GM19324 (cell line): ENCODE measurements around the gene RAB11B.
A peak's percentile ranks its signal among the peaks of the same experiment; 100 is the strongest.
"Not testable (repeated sequence)": the region's sequence is repeated elsewhere in the genome, so short reads cannot be mapped to it uniquely, and the experiment has no call there.

Experiments
- ATAC-seq: cut with Tn5 transposase; IDR thresholded peaks from one replicate; pipeline ENCODE4 v1.9.1; 2021; ENCODE audit warnings: mild to moderate bottlenecking, moderate library complexity; ENCODE audit not compliant: unreplicated experiment, low FRiP score

The RAB11B gene

GRCh38 chr19:8389891-8390616 lies at the start of gene RAB11B:
Gene RAB11B, plus strand, starts transcription at chr19:8390360. Its CDS starts 57 bp downstream, at chr19:8390417.
- peak; percentile 92 for ATAC-seq

- ATAC-seq, result not testable (repeated sequence)
Observed at GRCh38 chr19:8341504-8341903, 48.7 kb upstream of the RAB11B start.

- ATAC-seq, result no peak
Observed at GRCh38 chr19:8342316-8342683, 47.9 kb upstream of the RAB11B start.

- peak; percentile 62 for ATAC-seq
Observed at GRCh38 chr19:8342684-8343482, 47.3 kb upstream of the RAB11B start, which contains the start of gene KANK3. Gene KANK3, minus strand, starts transcription at chr19:8343262. Its CDS starts 5,434 bp downstream, at chr19:8337828.

GRCh38 chr19:8343483-8343844 lies 46.7 kb upstream of the RAB11B start:
- ATAC-seq, result no peak

DNA sequence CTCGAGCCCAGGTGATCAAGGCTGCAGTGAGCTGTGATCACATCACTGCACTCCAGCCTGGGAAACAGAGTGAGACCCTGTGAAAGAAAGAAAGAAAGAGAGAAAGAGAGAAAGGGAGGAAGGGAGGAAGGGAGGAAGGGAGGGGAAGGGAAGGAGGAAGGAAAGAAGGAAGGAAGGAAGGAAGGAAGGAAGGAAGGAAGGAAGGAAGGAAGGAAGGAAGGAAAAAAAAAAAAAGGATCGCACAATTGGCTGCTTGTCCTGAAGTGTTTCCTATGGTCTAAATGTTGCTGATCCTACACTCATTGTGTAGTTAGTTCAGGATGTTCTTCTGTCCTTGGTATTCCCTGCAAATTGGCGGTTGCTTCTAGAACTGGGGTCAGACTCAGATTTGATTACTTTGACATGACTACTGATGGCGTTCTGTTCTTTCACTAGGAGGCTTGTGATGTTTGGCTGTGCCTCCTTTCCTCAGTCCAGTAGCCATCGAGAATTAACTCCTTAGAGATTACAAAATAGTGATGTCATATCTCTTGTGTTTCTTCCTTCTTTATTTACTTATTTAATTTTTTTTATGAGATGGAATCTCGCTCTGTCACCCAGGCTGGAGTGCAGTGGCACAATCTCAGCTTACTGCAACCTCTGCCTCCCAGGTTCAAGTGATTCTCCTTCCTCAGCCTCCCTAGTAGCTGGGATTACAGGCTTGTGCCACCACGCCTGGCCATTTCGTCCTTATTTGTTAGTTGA lies 40.4 kb upstream of the RAB11B start:
- not testable (repeated sequence) for ATAC-seq

- no peak for ATAC-seq
Observed at GRCh38 chr19:8352134-8352827, 37.9 kb upstream of the RAB11B start.

DNA sequence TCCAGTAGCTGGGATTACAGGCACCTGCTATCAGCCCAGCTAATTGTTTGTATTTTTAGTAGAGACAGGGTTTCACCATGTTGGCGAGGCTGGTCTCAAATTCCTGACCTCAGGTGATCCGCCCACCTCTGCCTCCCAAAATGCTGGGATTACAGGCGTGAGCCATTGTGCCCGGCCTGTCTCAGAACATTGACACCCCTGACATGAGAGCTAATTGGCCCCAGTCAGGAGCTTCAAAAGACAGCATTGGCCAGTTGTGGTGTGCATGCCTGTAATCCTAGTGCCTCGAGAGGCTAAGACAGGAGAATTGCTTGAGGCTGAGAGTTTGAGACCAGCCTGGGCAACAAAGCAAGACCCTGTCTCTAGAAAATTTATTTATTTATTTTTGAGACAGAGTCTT lies 37.3 kb upstream of the RAB11B start:
- not testable (repeated sequence) for ATAC-seq

DNA sequence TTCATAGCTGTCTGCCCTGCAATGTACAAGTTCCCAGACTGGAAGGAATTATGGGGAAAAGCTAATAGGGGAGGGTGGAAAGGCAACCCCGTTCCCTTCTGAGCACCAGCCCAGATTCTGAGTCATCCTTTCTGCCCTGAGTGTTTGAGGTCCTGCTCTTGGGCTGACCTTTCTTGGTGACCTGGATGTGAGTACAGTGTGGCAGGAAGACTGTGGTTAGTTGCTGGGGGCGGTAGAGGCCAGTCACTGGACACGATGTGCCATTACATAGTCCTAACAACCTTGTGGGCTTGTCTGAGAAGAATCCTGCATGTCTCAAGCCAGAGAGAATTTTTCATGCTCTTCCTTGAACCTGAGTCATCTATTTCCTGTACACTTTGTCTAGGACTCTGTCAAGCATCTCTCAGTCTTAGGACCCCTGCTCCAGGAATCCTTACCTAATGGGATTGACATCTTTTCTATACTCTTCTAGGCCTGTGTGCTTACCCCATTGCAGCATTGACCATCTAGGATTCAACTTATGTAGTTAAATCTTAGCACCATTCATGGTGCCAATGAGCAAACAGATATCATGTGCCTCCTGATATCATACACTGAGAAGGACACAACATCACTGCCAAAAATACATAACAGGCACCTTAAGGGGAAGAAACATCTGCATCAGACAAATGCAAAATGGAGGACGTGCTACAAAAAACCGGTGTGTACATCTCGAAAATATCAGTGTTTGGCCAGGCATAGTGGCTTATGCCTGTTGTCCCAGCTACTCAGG lies 34.3 kb upstream of the RAB11B start:
- ATAC-seq, result no peak

DNA sequence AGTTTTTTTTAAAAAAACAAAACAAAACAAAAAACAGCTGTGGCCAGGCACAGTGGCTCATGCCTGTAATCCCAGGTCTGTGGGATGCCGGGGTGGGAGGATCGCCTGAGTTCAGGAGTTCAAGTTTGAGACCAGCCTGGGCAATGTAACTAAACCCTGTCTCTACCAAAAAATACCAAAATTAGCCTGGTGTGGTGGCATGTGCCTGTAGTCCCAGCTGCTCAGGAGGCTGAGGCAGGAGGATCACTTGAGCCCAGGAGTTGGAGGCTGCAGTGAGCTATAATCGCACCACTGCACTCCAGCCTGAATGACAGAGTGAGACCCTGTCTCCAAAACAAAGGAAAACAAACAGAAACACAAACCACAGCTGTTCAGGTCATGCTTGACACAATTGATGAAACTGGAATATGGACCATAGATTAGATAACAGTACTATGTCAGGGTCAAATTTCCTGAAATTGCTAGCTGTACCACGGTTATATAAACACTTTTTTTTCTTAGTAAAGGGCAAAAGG lies 33.1 kb upstream of the RAB11B start:
- no peak for ATAC-seq

GRCh38 chr19:8358948-8359347 lies 31.2 kb upstream of the RAB11B start:
- no peak for ATAC-seq

- no peak for ATAC-seq
Observed at GRCh38 chr19:8360196-8360595, 30.0 kb upstream of the RAB11B start.

DNA sequence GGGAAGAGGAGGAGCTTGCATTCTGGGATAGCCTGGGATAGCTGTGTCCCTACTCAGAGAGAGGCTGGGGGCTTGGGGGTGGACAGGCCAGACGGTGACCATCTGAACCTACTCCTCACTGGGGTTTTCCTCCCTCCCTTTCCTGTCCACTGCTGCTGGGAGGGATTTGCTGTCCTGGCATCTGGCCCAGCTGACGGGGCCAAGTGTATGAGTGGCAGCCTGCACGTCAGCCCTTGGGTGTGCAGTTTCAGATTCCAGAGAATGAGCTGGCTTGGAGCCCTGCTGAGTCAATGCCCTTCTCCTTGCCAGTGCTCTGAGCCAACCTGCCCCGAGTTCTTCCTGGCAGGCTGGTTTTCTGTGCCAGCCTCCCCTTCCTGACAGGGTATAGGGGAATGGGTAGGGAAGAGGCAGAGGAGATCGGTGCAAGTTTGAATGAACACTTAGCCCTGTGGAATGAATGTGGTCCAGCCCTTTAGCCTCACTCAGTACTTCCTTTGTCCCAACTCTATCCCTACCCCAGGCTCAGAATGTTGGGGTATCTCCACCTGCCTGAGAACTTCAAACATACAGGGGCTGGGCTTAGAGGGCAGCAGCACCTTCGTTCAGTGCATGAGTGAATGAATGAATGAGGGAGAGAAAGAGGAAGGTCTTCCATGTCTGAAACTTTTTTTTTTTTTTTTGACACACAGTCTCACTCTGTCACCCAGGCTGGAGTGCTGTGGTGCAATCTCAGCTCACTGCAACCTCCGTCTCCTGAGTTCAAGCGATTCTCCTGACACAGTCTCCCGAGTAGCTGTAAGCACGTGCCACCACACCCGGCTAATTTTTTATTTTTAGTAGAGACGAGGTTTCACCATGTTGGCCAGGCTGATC lies 28.0 kb upstream of the RAB11B start:
- ATAC-seq, result no peak

DNA sequence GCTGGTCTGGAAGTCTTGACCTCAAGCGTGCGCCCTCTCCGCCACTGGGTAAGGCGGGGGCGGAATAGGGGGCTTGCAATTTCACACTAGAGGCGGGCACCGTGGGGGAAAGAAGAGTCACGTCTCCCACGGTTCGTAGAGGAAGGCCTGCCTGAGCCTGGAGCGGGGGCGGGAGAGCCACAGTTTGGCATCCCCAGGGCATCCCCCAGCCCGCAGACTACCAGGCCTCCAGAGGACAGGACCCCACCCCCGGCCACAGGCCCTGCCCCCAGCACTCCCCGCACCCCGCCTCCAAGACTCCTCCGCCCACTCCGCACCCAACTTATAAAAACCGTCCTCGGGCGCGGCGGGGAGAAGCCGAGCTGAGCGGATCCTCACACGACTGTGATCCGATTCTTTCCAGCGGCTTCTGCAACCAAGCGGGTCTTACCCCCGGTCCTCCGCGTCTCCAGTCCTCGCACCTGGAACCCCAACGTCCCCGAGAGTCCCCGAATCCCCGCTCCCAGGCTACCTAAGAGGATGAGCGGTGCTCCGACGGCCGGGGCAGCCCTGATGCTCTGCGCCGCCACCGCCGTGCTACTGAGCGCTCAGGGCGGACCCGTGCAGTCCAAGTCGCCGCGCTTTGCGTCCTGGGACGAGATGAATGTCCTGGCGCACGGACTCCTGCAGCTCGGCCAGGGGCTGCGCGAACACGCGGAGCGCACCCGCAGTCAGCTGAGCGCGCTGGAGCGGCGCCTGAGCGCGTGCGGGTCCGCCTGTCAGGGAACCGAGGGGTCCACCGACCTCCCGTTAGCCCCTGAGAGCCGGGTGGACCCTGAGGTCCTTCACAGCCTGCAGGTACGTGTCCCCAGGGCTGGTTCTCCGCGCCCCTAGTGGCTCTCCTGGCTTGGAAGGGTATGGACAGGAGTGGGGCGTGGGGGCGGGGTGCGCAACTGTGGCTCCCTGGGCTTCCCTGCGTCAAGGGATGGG lies 26.1 kb upstream of the RAB11B start, which contains the start of gene ANGPTL4:
TSS of gene ANGPTL4 (plus strand) at position 353 of the 969 bp plus-strand sequence. CDS start at position 520, 167 bp downstream.
- ATAC-seq, result no peak

DNA sequence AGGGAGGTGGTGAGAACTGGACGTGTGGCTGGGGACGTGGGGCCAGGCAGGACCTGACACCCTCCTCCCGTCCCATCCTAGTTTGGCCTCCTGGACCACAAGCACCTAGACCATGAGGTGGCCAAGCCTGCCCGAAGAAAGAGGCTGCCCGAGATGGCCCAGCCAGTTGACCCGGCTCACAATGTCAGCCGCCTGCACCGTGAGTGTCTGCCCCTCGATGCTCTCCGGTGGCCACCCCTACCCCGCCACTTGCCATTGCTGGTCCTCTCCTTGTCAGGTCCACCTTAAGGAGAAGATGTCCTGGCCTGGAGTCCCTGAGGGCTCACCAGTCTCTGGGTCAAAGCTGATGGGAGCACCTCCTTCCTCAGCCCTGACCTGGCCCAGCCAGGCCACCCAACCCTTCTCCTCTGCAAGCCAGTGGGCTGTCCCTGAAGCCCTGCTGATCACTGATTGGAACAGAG lies 24.0 kb upstream of the RAB11B start:
- ATAC-seq, result no peak

DNA sequence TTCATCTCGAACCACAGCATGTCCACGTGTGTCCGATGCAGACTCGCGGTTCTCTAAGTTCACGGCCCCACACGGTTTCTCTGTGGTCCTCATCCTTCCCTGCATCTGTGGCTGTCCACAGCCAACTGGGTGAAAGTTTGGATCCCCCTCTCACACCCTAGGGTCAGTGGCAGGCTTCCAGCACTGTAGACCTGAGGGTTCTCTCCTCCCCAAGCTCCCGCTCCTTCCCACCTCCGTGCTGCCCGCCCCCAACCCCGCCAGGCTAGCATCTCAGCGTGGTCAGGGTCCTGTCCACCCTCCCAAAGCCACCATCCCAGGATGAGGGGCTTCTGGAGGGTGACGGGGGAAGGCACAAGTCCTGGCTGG lies 23.2 kb upstream of the RAB11B start:
- no peak for ATAC-seq

DNA sequence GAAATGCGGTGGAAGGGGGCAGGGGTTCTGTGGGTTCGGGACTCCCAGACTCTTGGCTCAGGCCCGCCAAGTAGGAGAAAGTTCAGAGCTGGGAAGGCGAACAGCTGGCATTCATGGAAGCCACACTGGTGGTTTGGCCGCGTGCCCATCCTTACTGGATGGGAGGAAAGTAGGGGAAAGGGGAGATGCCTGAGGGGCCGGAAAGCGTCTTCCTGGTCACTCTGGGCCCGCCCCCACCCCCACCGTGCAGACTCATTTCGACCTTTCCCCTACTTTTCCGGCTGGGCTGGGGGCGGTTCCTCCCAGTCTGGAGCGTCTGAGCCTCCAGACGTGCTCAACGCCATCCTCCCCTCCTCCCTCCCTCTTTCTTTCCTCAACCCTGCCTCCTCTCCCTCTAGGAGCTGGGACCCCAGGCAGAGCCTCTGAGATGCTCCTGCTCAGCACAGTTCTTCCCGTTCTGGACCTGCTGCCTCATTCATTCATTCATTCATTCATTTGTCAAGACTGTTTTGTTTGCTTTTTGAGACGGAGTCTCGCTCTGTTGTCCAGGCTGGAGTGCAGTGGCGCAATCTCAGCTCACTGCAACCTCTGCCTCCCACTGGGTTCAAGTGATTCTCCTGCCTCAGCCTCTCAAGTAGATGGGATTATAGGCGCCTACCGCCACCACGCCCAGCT lies 22.7 kb upstream of the RAB11B start:
- ATAC-seq, result no peak
